ENCODE data around the gene DDI2.
"Not testable (repeated sequence)": the region's sequence is repeated elsewhere in the genome, so short reads cannot be mapped to it uniquely, and the experiment has no call there.

Gene DDI2

GRCh38 chr1:15636436-15636835 lies 19.2 kb downstream of the DDI2 start:
- DNase-seq (ENCODE audit: low read depth in 1 of 2, low spot score in 1 of 2) = no peak

DNA sequence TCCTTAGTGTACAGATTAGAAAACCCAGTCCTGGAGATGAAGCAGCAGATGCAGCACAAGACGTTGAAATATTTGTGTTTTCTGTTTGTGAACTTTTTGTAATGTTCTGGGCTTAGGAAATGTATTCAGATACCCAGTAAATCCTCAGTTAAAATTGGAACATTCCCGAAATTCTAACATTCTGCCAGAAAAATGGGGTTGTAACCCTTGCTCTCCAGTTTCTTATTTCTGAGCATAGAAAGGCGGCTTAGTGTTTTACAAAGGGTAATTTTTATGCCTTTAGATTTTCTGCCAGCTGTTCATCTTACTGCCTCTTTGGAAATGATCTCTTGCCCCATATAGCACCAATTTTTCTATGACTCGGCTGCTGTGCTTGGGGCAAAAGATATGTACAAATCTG lies 20.6 kb downstream of the DDI2 start:
- no peak for DNase-seq (ENCODE audit: low read depth in 1 of 2, low spot score in 1 of 2)

DNA sequence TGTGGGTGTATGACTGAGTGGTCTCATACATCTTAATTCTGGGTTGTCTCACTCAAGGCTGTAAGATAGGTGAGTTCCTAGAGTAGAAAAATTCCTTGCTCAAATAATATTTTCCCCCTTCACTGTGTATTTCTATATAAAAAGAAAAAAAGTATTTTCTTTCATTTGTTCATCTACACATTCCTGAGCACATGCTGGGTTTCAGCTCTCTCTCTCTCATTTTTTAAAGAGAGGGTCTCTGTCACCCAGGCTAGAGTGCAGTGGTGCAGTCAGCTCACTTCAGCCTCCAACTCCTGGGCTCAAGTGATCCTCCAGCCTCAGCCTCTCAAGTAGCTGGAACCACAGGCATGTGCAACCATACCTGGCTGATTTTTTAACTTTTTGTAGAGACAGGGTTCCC lies 22.0 kb downstream of the DDI2 start:
- no peak for DNase-seq (ENCODE audit: low read depth in 1 of 2, low spot score in 1 of 2)

GRCh38 chr1:15639931-15640330 lies 22.7 kb downstream of the DDI2 start:
- no peak for DNase-seq (ENCODE audit: low read depth in 1 of 2, low spot score in 1 of 2)

- DNase-seq (ENCODE audit: low read depth in 1 of 2, low spot score in 1 of 2) = no peak
Measured at GRCh38 chr1:15640667-15641066, 23.4 kb downstream of the DDI2 start.

- DNase-seq (ENCODE audit: low read depth in 1 of 2, low spot score in 1 of 2) = no peak
Measured at GRCh38 chr1:15649937-15650336, 32.7 kb downstream of the DDI2 start.

DNA sequence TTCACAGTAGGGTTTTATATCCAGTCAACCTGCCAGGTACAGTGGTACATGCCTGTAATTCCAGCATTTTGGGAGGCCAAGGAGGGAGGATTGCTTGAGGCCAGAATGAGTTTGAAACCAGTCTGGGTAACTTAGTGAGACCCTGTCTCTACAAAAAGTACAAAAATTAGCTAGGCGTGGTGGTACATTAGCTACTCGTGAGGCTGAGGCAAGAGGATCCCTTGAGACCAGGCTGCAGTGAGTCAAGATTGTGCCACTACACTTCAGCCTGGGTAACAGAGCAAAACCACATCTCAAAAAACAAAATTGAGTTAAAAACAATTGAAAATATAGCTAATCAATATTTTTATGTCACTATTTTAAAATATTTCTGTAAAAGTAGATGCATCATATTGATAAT lies 33.2 kb downstream of the DDI2 start:
- no peak for DNase-seq (ENCODE audit: low read depth in 1 of 2, low spot score in 1 of 2)

DNA sequence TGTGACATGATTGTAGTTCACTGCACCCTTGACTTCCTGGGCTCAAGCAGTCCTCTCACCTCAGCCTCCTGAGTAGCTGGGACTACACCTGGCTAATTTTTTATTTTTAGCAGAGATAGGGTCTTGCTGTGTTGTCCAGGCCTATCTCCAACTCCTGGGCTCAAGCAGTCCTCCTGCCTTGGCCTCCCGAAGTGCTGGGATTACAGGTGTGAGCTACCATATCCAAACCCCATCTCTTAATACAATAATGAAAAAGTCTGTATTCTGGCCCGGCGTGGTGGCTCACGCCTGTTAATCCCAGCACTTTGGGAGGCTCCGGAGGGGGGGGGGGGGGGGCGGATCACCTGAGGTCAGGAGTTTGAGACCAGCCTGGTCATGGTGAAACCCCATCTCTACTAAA lies 34.9 kb downstream of the DDI2 start:
- not testable (repeated sequence) for DNase-seq (ENCODE audit: low read depth in 1 of 2, low spot score in 1 of 2)

DNA sequence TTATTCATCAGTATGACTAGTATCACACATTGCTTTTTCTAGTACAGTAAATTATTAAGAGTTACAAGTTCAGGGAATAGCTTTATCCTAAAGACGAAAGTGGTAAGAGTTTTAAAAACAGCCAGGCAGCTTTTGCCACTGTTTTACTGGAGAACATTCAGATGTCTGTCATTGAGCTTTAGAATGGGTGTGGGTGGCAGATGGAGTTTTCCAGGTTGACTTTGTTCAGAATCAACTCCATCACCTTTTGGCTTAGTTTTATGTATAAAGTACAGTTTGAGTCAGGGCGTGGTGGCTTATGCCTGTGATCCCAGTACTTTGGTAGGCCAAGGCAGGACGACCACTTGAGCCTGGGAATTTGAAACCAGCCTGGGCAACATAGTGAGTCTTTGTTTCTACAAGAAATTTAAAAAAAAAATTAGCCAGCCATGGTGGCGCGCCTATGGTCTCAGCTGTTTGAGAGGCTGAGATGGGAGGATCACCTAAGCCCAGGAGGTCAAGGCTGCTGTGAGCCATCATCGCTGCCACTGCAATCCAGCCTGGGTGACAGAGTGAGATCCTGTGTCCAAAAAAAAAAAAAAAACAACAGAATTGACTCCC lies 36.9 kb downstream of the DDI2 start:
- no peak for DNase-seq (ENCODE audit: low read depth in 1 of 2, low spot score in 1 of 2)

DNA sequence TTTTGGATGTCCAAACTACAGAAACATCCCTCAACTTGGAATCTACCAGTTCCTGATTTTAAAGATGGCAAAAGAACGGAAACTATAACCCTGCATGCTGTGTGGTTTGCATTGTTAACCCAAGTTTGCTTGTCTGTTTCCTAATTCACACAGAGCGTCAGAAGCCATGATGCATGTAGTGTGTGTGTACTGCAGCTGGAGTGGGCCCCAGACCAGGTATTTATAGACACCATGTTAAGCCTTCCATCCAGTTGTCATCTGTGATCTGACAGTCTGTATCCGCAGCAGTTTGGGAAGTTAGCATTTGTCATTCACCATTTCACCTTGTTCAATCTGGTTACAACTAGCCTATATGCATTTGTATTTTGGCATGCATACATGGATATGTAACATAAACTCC lies 39.2 kb downstream of the DDI2 start:
- DNase-seq (ENCODE audit: low read depth in 1 of 2, low spot score in 1 of 2) = no peak

DNA sequence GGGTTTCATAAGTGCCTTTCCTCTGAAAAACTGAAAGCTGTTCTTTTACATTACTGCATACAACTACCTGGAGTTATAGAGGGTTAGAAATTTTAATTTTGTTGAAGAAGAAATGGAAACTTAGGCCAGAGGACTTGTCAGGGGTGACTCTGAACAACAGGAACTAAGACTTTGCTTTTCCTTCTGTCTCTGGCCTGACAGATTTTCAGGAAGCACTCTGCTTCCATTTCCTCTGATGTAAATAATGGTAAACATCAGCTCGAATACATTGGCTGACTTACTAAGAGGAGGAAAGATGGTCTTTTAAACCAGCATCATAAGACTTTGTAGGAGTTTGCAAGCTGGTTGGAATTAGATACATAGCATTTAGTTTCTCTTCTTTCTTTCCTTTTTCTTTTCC lies 39.8 kb downstream of the DDI2 start:
- DNase-seq (ENCODE audit: low read depth in 1 of 2, low spot score in 1 of 2) = no peak

GRCh38 chr1:15660151-15660550 lies 42.9 kb downstream of the DDI2 start:
- no peak for DNase-seq (ENCODE audit: low read depth in 1 of 2, low spot score in 1 of 2)

- DNase-seq (ENCODE audit: low read depth in 1 of 2, low spot score in 1 of 2) = no peak
Measured at GRCh38 chr1:15662477-15662876, 45.2 kb downstream of the DDI2 start.

DNA sequence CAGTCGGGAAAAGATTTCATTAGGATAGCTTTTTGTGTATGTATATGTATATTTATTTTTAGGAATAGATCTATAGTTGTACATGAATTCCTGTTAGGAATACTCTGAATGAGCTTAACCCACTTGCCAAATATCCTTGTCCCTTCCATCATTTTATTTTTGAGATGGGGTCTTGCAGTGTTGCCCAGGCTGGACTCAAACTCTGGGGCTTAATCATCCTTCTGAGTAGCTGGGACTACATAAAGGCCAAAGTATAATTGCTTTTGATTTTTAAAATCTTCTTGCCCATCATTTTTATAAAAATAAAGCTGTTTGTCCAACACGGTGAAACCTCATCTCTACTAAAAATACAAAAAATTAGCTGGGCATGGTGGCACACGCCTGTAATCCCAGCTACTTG lies 46.7 kb downstream of the DDI2 start:
- DNase-seq (ENCODE audit: low read depth in 1 of 2, low spot score in 1 of 2) = no peak

DNA sequence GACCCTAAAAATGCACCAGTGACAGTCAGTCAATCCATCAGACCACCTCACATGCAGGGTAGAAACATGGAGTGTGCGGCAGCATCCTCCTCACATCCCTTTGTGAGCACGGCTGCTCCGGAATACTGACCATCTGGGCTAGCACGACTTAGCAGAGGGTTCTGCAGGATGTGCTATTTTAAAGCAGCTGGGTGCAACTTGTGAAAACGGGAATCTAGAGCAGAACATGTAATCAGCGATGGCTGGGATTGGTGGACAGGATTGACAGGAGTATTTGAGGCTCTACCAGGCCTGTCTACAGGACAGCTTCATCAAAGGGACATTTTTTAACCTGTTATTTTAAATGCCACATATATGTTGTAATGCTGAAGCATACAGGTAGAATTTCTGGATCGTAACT lies 50.1 kb downstream of the DDI2 start:
- no peak for DNase-seq (ENCODE audit: low read depth in 1 of 2, low spot score in 1 of 2)

- no peak for DNase-seq (ENCODE audit: low read depth in 1 of 2, low spot score in 1 of 2)
Measured at GRCh38 chr1:15668089-15668754, 51.0 kb downstream of the DDI2 start.

- no peak for DNase-seq (ENCODE audit: low read depth in 1 of 2, low spot score in 1 of 2)
Measured at GRCh38 chr1:15669074-15669473, 51.8 kb downstream of the DDI2 start.

DNA sequence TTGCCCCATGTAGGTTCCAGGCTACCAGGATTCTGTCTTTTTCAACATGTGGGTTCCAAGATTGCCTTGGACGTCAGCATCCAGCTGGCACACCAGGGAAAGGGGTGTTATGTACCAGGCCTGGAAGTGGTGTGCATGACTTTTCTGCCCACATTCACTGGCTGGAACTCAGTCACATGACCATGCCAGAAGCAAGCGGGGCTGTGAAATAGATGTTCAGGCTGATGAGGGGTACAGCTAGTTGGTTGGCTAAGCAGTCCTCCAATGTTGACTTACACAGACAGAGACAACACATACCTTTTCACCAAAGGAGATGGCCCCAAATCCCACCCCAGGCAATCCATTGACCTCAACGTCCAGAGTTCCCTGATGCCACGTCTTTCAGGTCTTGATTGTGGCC lies 52.6 kb downstream of the DDI2 start:
- DNase-seq (ENCODE audit: low read depth in 1 of 2, low spot score in 1 of 2) = no peak

DNA sequence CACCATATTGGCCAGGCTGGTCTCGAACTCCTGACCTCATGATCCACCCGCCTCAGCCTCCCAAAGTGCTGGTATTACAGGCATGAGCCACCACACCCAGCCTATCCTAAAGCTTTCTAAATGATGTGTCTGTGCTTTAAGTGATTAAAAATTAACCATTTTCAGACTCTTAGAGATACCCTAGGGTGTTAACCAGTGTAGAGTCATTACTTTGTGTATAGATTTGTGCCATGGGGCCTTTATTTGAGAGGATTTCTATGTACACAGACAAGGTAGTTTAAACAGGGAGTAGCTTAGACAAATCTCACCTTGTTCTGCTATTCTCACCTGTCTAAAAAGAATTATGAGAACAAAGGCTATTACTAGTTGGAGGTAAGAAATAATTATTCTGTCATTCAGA lies 54.2 kb downstream of the DDI2 start:
- no peak for DNase-seq (ENCODE audit: low read depth in 1 of 2, low spot score in 1 of 2)

DNA sequence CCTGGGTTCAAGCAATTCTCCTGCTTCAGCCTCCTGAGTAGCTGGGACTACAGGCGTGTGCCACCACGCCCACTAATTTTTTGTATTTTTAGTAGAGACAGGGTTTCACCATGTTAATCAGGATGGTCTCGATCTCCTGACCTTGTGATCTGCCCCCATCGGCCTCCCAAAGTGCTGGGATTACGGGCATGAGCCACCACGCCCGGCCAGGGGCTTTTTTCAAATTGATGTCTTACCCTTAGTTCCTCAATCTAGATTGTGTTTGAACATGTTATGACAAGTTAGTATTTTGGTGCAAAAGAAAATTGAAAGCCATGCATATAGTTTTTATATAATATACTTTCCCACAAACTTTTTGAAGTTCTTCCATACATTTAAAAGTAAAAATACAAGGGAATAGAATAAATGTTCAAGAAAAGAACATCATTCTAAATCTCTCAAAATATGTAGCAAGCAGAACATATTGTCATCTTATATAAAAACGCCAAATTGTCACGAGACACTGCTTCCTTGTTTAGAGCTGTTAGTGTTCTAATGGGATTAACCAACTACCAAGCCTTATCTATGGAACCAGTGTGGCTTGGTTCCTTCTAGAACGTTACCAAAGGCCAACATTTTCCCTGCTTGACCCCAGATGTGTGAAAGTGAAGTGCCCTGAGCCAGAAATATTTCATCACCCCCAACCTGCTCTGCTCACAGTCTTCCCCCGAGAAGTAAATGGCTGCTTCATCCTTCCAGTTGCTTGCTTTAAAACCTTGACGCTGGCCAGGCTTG lies 57.3 kb downstream of the DDI2 start:
- no peak for DNase-seq (ENCODE audit: low read depth in 1 of 2, low spot score in 1 of 2)

DNA sequence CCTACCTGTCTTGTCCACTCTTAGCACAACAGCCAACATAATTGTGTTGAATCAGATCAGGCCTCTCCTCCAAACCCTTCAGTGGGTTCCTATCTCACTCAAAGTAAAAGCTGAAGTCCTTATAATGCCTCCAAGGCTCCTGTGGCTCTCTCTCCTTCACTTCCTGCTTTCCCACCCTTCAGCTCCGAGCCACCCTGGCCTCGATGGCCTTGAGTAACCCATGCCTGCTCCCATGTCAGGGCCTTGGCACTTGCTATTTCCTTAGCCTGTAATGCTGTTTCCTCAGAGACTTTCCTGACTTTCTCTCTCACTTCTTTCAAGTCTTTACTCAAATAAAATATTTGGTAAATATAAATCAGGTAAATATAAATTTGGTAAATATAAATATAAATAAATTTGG lies 58.8 kb downstream of the DDI2 start:
- DNase-seq (ENCODE audit: low read depth in 1 of 2, low spot score in 1 of 2) = no peak

Data from activated CD4-positive, alpha-beta T cell treated with anti-CD3 and anti-CD28 coated beads, Interleukin-2, amount 50 U/mL, for 24 hours (primary cell).